GM18519 (cell line): ENCODE results near the gene AWAT1.
"Not testable (repeated sequence)": the region's sequence is repeated elsewhere in the genome, so short reads cannot be mapped to it uniquely, and the experiment has no call there.

Experiments used
- ATAC-seq: cut with Tn5 transposase; IDR thresholded peaks from one replicate; pipeline ENCODE4 v1.9.1; 2021; ENCODE audit warnings: mild to moderate bottlenecking, moderate library complexity; ENCODE audit not compliant: unreplicated experiment, low FRiP score

Gene AWAT1

DNA sequence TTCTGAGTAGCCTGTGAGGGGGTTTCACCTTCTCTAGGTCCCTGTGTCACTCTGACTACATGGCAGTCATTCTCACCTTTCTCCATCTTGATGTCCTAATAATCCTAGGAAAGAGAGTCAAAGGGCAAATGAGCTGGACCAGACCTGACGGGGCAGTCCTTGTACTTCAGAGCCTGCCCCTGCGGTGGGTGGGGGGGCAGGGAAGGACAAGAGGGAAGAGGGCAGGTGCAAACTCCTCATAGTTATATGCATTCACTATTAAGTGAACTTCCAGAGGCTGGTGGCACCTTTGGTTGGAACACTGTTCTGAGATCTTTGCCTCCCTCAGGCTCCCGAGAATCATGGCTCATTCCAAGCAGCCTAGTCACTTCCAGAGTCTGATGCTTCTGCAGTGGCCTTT is at the start of gene AWAT1:
Gene AWAT1 (plus strand): TSS at position 301 of the 400 bp plus-strand sequence. CDS start 41 bp downstream, at position 342.
- no peak for ATAC-seq

DNA sequence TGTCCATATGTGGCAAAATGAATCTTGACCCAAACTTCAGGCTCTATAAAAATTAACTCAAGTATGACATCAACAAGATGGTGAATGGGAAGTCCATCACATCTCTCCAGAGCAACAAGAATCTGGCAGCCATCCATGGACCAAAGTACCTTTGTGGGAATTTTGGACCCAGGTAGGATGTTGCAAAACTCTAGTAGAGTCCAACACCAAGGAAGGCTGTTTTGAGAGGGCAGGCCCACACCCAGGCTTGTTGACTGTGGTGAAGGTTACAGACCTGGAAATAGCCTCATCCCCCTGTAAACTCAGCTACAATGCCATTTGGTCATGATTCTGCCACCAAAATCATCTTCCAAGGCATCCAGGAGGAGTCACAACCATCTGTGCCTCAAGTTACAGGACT is 44.2 kb upstream of the AWAT1 start:
- ATAC-seq, result no peak

DNA sequence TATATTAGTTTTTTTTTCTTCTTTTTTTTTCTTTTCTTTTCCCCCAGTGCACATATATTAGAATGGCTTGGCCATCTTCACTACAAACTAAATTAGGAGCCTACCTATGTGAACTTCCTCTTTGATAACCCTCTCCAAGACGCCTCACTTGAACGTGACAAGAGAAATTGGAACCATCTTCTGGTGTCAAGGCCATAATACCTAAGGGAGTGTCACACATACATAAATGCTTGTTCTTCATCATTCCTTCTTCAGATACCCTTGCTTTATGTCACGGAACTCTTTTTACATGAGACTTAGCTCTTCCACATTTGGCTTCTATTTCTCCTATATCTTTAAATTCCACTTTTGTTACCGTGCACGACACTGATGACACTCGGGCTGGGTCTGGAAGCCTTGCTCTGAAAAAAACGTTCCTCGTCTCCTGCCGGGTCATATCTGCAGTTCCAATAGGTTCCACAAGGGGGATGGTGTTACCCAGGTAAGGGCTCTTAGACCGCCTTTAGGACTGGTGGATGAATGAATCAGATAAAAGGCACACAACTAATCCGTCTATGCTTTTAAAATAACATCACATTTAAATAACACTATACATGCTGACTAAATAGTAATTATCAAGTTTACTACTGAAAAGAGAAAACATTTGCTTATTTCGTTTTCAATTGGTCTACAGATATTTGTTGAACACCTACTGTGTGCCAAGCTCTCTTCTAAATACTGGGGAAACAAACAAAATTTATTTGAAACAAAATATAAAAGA is 37.3 kb upstream of the AWAT1 start:
- no peak for ATAC-seq

DNA sequence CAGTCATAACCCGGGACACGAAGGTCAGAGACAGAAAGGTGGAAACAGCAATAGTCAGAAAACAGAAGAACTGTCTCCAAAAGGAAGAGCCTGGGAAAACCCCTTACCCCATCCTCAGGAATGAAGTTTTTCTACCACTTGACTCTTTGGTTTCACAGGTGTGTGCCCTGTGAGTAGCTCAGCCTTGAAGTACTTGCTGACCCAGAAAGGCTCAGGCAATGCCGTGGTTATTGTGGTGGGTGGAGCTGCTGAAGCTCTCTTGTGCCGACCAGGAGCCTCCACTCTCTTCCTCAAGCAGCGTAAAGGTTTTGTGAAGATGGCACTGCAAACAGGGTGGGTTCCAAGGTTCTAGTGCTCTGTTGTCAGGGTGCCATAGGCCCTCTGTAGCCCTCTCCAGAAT is 32.7 kb upstream of the AWAT1 start:
- ATAC-seq, result no peak

DNA sequence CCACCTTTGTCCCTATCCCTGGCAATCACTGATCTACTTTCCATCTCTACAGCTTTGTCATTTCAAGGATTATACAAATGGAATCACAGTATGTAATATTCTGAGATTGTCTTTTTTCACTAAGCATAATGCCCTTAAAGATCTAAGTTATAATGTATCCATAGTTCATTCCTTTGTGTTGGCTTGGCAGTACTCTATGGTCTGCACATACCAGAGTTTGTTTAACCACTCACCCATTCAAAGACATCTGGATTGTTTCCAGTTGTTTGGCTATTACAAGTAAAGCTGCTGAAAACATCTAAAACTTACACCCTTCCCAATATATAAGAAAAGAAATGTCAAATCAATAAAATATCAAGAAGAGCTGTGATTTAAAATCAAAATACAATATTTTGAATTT is 26.0 kb upstream of the AWAT1 start:
- ATAC-seq, result no peak

DNA sequence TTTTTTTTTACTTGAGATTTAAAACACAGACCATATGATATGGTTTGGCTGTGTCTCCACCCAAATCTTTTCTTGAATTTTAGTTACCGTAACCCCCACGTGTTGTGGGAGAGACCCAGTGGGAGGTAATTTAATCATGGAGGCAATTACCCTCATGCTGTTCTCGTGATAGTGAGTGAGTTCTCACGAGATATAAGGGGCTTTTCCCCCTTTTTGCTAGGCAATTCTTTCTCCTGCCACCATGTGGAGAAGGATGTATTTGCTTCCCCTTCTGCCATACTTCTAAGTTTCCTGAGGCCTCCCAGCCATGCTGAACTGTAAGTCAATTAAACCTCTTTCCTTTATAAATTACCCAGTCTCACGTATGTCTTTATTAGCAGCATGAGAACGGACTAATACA is 24.9 kb upstream of the AWAT1 start:
- ATAC-seq, result not testable (repeated sequence)

DNA sequence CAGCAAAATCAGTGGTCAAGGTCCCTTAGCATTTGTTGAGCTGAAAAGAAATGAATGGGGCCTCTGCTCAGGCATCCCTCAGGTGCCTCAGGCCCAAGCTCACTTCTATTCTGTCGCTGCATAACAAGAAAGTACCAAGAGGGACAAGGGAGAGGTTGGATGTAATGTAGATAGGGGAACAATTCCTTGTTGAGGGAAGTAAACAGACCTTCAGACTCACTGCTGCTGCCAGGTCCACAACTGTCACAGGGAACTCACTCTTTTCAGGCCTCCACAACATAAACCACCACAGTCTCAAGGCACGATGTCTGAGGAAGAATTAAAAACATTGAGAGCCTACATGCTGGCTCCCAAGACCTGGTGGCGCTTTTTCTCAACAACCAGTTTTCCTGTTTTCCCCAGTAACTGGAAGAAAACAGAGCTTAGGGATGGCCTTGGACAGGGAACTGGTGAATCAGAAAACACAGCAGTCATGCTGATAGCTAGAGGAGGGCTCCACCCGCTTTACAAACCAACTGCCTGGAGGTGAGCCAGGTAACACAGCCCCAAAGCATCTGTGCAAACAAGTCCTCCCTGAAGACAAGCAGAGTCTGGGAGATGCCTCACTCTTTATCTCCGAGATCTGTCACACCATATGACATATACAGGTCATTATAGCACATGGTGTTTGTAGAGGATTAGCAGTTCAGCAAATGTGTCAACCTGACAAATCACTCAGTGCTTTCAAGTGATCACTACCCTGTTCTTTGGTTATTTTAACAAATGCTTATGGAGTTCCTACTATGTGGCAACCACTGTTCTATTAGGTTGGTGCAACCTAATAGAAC is 14.3 kb upstream of the AWAT1 start:
- ATAC-seq, result no peak

DNA sequence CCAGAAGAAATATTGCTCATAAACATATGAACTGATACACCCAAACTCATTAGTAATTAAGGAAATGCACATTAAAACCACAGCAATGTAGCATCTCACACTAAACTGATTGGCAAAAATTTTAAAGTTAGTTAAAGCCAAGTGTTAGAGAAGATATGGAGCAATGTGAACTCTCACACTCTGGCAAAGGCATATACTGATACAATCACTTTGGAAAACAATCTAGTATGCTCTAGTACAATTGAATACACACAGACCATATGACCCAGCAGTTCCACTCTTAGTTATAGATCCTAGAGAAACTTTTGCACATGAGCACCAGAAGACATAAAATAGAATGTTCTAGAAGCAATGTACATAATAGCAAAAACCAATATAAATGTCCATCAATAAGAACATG is 8.4 kb upstream of the AWAT1 start:
- ATAC-seq, result no peak

DNA sequence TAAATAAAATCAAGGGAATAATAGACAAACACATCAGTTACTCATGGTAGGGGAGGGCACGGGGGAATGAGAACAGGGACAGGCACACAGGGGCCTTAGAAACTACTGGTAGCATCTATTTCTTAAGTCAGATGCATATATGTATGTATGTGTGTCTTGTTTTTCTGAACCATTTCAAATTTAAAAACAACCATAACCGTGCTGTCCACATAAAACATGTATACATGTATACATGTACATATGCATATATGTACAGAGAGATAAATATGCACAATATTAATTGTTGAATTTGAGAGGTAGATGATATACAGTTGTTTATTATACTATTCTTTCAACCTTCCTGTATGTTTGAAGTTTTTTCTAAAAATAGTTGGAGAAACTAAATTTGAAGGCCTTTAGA is 7.8 kb upstream of the AWAT1 start:
- no peak for ATAC-seq

DNA sequence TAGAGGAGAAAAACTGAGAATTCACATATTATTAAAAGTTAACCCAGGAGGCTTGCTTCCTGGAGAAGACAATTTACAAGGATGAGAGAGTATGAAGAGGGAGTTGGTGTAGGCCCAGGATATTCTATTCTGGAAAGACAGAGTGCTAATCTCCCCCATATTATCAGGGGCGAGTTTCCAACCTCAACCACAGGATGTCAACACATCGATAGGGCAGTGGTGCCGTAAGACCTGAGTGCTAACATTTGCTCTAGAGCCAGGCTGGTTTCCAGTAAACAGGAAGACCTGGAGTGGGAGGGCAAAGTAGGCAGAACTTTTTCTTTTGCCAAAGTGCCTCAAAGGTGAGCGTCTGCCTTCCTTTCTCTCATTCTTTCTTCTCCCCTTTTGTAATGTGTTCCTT is 2.8 kb upstream of the AWAT1 start:
- ATAC-seq, result no peak

DNA sequence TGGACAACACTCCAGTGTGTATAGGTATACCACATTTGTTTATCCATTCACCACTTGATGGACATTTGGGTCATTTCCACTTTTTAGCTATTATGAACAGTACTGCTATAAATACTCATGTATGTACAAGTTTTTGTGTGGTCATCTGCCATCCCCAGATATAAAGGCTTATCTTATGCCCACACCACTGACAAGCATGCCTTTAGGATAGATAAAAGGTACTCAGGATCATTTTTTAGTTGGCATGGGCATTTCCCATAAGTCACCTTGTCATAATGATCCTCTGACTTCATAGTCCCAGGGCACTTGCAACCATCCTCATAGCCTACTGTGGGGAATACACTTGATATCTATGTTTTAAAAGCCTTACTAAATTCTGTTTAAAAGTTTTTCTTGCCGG is 6.3 kb downstream of the AWAT1 start:
- ATAC-seq, result no peak

DNA sequence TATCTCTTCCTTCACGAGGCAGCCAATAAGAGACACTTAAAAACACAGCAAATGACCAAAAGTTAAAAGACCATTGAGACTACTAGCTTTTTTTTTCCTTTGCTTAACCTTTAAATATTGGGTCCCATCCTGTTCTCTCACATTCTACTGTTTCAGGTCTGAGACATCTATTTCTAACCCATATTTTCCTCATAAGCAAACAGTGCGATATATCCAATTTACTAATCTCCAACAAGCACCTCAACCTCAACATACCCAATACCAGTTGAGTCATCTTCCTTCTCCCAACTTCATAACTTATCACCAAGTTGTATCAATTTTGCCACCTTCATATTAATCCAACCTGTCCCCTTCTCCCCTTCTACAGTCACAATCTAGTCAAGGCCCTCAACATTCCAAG is 7.0 kb downstream of the AWAT1 start:
- no peak for ATAC-seq

DNA sequence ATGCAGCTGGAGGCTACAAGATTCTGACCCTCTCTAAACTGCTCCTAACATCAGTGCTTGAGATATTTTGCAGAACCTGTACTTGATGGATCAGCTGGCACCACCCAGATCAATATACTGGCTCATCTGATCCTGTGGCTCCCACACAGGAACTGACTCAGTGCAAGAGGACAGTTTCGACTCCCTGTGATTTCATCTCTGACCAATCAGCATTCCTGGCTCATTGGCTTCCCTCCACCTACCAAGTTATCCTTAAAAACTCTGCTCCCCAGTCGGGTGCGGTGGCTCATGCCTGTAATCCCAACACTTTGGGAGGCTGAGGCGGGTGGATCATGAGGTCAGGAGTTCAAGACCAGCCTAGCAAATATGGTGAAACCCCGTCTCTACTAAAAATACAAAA is 9.1 kb downstream of the AWAT1 start:
- not testable (repeated sequence) for ATAC-seq

DNA sequence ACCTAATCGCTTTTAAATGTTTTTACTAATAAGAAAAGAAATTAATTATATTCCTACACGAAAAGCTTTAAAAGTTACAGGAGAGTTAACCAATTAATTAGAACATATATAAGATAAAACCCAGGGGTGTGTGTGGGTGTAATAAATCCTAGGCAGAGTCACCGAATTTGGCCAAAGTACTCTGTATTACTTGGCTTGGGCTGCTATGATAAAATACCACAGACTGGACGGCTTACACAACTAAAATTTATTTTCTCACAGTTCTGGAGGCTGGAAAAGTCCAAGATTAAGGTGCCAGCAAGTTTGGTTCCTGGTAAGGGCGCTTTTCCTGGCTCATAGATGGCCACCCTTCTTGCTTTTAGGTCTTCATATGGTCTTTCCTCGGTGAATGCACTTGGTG is 10.4 kb downstream of the AWAT1 start:
- ATAC-seq, result no peak

DNA sequence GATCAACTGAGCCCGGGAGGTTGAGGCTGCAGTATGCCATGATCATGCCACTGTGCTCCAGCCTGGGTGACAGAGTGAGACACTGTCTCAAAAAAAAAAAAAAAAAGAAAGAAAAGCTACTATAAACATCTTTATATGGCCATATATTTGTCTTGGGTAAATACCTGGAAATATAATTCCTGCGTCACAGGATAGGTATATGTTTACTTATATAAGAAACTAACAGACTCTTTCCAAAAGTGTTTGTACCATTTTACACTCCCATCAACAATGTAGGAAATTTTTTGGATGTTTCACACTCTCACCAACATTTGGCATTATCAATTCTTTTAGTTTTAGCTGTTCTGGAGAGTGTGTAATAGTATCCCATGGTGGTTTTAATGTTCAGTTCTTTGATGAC is 12.8 kb downstream of the AWAT1 start:
- ATAC-seq, result no peak

DNA sequence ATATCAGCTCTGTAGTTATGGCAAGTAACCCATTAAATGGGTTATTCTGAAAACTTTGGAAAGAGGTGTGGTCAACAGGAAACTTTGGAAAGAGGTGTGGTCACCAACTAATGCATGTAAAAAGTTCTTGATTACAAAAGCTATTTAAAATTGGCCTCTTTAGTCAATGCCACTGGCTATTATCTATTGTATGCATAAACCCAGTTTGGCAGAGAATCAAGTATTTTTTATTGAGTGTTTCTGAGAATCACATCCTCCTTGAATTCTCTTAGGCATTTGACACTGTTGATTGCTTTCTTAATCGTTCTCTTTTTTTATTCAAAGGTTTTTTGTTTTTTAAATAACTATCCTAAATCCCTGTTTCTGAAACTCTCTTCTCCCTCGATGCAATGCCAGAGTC is 18.0 kb downstream of the AWAT1 start:
- ATAC-seq, result no peak

DNA sequence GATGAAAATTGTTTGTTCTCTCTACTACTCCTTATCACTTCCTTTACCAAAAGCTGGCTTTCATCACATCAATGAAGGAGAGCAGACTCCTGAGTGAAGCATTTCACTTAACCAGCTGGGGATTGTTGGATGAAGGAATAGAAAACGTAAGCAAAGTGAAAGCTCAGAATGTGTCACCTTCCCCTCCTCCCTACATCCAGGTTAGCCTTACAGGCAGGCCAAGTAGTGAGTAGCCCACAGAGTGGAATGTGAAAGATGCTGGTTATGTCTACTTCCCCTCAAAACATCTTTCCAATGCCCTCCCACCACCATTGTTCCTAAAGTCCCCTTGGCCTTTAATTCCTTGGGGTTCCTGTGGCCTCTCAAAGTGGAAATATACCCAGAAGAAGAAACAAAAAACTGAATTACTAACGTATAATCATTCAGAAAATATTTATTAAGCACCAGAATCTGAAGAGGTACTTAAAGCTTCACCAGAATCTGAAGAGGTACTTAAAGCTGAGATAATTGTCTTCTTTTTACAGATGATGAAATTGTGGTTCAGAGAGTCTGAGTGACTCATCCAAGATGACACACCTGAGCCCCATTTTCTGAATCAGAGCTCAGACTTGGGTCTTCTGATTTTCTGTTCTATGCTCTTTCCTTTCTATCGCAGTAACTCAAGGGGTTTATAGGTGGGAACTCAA is 19.1 kb downstream of the AWAT1 start:
- no peak for ATAC-seq

DNA sequence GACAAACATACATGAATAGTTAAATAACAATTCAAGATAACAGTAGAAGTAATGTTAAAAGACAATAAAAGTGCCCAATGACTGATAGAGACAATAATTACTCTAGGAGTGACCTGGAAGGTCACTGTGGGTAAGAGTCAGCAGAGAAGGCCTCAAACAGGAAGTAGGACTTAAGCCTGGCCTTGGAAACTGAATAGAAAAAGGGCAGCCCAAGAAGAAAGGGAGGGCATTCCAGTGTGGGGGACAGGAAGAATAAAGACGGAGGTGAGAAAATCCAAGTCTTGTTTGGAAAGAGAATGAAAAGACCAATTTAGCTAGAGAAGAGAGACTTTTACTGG is 19.6 kb downstream of the AWAT1 start:
- ATAC-seq, result no peak

DNA sequence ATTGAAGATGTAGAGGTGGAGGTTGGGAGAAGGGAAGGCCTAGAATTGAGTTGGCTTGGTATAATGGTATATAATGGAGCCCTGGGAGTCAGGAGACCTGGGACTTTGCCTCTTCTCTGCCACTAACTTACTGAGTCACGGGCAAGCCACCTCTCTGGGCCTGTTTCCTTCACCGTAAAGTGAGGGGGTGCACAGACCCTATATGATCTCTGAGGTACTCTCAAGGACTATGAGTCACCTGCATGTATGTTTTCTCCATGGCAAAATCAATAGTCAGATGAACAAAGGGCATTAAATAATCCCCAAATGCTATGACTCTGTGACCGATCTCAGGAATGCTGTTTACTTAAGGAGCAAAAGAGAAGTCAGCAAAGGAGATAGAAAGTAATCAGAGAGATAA is 20.5 kb downstream of the AWAT1 start:
- no peak for ATAC-seq

DNA sequence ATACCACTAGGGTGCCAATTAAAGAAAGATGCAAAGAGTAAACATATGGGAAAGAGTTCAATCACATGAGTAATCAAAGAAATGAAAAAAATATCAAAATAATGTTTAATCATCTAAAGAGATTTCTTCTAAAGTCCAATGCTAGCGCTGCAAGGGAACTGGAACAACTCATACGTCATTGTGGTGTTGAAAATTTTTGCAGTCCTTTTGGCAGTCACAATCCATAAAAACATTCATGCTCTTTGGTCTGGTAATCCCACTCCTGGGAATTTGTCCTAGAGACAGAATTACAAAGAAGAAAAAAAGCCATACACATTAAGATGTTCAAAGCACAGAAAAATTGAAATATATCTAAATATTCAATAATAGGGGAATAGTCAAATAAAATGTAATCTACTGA is 21.0 kb downstream of the AWAT1 start:
- ATAC-seq, result no peak

DNA sequence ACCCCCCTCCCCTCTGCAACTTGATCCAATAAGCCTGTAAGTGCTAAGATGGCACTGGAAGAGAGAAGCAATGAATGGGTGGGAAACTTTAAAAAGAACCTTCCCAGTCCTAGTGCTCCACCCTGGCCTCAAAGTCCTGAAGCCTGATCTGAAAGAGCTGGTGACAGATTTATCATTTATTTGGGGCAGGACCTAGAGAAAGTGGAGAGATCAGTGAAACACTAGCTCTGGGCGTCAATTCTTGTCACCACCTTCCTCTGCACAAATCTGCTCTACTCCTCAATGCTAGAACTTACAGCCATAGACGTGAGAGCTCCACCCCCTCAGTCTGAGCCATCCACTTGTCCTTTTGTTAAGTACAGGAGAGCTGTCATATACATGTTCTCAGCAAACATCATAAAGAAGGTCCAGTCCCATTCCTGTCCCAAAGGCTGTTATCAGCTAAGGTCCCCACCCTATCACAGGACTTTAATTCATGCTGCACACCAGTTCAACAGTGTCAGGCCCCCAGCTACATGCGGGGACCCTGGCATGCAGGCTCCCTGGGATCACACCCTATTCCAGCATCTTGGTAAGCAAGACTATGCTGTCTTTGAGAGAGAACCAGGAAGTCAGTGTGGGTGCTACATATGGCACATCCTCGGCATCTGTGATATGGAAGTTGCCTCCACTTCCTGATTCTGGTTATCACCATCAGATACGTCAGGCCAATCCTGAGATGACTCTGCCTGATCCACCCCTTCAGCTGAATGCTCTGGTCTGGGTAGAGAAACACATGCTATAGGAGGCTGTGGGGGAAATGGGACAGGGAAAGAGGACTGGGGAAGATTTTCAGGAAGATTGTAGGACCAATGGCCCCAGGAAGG is 23.2 kb downstream of the AWAT1 start:
- no peak for ATAC-seq
